Measurements from ENCODE around the gene GPRC5D. TPM values are rescaled to one million over a fixed set of nuclear protein-coding genes. Genes with fewer than 3 reads are reported as not detected.

GPRC5D gene
- polyA plus RNA-seq, 1 of the 3 experiments (the other 2 are of a cell fraction), result not detected

DNA sequence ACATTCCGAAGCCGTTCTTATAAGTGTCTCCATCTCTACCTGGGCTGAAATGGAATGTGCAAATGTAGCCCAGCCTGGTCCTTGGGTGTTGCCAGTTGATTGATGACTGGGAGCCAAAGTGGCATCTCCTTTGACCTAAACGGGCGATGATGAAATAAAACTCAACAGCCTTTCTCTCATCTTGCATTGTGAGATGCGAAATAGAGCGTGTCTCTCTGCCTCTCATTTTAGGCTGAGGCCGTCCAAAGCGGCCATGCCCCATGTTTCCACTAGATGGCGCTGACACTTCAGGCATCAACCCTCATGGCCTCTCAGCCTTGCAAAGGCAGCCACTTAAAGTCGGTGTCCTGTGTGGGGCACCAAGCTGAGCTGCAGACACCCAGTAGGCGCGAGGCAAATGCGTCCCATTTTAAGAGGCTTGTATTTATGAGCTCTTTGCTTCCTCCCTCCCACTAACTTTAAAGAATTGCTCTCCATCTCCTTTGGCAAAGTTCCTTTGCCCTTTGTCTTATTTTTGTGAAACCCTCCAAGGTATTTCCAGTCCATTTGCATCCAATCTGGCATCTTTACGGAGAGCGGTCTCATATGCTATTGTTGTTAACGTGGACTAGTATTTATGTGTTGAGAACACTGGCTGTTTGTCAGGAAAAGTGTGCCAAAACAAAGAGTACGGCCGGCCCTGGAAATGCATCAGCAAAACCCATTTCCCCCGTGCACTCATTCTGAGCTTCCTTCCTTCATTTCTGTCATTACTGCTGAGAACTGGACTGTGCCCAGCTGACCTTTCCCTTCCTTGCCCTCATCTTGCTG, 35.6 kb downstream of the GPRC5D start:
- ChIA-PET CTCF (interaction anchor here (0.6 to 5.6 kb wide), 52 partner anchors 10 to 339 kb away, joined by 3 to 129 read pairs (median 4); partner anchors contain the start of gene GPRC5A), POLR2A (interaction anchor here (0.5 kb wide), 1 partner anchor 191 kb away, joined by 4 read pairs; no protein-coding TSS in a partner anchor)
- H3K36me3 ChIP-seq (replicated peaks in 1 of 2; ENCODE audit: control insufficient read depth in 1 of 2, insufficient read depth in 2 of 2, low read length in 1 of 2), result no peaks in the 10 kb centered on the region
- H3K27ac ChIP-seq (ENCODE audit: low read depth in 2 of 2, low read length in 1 of 2), result no peak overlapping the region
- H3K9ac ChIP-seq, result no peak overlapping the region
- no peaks in the 10 kb centered on the region for H4K20me1 ChIP-seq (ENCODE audit: insufficient read depth)
- WGBS (ENCODE audit: low lambda C conversion rate), result 41% methylated on average over 19 of the region's 19 CpGs
- peak; percentile 80 for DNase-seq
- peak overlapping the region in 1 of 2 experiments; percentile 25; a peak in 1 of 4 replicates for H3K4me3 ChIP-seq (ENCODE audit: low read depth in 2 of 2, low read length in 1 of 2)
- H3K4me2 ChIP-seq, result no peak overlapping the region
- H3F3A ChIP-seq (replicated peaks; ENCODE audit: insufficient read depth), result no peaks in the 10 kb centered on the region
- no peaks in the 10 kb centered on the region for H3K4me1 ChIP-seq (ENCODE audit: control insufficient read depth in 1 of 2, insufficient read depth in 2 of 2, low read depth in 1 of 2, low read length in 1 of 2)
- TF ChIP-seq EP300 (IDR thresholded peaks at IDR 0.05; ENCODE audit: borderline replicate concordance in 1 of 2, low read depth in 1 of 2, low read length in 1 of 2) (no peak), RAD21 (IDR thresholded peaks at IDR 0.05; ENCODE audit: low read length) (peak; percentile 99), ELF1 (IDR thresholded peaks at IDR 0.05) (no peak), FOSL2 (IDR thresholded peaks at IDR 0.05; ENCODE audit: borderline replicate concordance, low read depth) (no peak), RCOR1 (IDR thresholded peaks at IDR 0.05; ENCODE audit: low read length) (no peak; the same call in 1 of the 2 replicates), CHD2 (IDR thresholded peaks at IDR 0.05; ENCODE audit: low read length, partially characterized antibody) (no peak), SIN3A (IDR thresholded peaks at IDR 0.05; ENCODE audit: borderline replicate concordance, low read depth, low read length) (no peak), RFX5 (IDR thresholded peaks at IDR 0.05; ENCODE audit: low read length) (no peak), NFIC (IDR thresholded peaks at IDR 0.05; ENCODE audit: borderline replicate concordance) (no peak), TEAD4 (IDR thresholded peaks at IDR 0.05; ENCODE audit: borderline replicate concordance, insufficient read depth) (no peak), TCF12 (IDR thresholded peaks at IDR 0.05) (no peak), MXI1 (IDR thresholded peaks at IDR 0.05; ENCODE audit: low read depth, low read length) (no peak), EZH2phosphoT487 (IDR thresholded peaks at IDR 0.05; ENCODE audit: borderline replicate concordance, low read depth) (no peak), RXRA (IDR thresholded peaks at IDR 0.05; ENCODE audit: borderline replicate concordance, low read depth) (no peak), JUND (IDR thresholded peaks at IDR 0.05) (no peak), SMC3 (IDR thresholded peaks at IDR 0.05; ENCODE audit: low read depth, low read length) (peak; percentile 98), FOXM1 (IDR thresholded peaks at IDR 0.05; ENCODE audit: low read depth) (no peak)
- TF ChIP-seq, protein P1, sequence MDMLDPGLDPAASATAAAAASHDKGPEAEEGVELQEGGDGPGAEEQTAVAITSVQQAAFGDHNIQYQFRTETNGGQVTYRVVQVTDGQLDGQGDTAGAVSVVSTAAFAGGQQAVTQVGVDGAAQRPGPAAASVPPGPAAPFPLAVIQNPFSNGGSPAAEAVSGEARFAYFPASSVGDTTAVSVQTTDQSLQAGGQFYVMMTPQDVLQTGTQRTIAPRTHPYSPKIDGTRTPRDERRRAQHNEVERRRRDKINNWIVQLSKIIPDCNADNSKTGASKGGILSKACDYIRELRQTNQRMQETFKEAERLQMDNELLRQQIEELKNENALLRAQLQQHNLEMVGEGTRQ (IDR thresholded peaks at IDR 0.05; ENCODE audit: borderline replicate concordance, low read depth, low read length), result no peak
- TF ChIP-seq, protein P2, sequence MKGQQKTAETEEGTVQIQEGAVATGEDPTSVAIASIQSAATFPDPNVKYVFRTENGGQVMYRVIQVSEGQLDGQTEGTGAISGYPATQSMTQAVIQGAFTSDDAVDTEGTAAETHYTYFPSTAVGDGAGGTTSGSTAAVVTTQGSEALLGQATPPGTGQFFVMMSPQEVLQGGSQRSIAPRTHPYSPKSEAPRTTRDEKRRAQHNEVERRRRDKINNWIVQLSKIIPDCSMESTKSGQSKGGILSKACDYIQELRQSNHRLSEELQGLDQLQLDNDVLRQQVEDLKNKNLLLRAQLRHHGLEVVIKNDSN (IDR thresholded peaks at IDR 0.05; ENCODE audit: borderline replicate concordance, low read depth), result no peak
- TF ChIP-seq, protein P3, sequence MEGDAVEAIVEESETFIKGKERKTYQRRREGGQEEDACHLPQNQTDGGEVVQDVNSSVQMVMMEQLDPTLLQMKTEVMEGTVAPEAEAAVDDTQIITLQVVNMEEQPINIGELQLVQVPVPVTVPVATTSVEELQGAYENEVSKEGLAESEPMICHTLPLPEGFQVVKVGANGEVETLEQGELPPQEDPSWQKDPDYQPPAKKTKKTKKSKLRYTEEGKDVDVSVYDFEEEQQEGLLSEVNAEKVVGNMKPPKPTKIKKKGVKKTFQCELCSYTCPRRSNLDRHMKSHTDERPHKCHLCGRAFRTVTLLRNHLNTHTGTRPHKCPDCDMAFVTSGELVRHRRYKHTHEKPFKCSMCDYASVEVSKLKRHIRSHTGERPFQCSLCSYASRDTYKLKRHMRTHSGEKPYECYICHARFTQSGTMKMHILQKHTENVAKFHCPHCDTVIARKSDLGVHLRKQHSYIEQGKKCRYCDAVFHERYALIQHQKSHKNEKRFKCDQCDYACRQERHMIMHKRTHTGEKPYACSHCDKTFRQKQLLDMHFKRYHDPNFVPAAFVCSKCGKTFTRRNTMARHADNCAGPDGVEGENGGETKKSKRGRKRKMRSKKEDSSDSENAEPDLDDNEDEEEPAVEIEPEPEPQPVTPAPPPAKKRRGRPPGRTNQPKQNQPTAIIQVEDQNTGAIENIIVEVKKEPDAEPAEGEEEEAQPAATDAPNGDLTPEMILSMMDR (IDR thresholded peaks at IDR 0.05), result peak; percentile 97
- TF ChIP-seq, protein P4, sequence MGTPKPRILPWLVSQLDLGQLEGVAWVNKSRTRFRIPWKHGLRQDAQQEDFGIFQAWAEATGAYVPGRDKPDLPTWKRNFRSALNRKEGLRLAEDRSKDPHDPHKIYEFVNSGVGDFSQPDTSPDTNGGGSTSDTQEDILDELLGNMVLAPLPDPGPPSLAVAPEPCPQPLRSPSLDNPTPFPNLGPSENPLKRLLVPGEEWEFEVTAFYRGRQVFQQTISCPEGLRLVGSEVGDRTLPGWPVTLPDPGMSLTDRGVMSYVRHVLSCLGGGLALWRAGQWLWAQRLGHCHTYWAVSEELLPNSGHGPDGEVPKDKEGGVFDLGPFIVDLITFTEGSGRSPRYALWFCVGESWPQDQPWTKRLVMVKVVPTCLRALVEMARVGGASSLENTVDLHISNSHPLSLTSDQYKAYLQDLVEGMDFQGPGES (IDR thresholded peaks at IDR 0.05; ENCODE audit: low read depth, low read length), result no peak
- TF ChIP-seq, protein P5, sequence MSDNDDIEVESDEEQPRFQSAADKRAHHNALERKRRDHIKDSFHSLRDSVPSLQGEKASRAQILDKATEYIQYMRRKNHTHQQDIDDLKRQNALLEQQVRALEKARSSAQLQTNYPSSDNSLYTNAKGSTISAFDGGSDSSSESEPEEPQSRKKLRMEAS (IDR thresholded peaks at IDR 0.05; ENCODE audit: low read depth), result no peak
- no peaks in the 10 kb centered on the region for H3K27me3 ChIP-seq (ENCODE audit: insufficient read depth)
- H3K9me3 ChIP-seq, result no peaks in the 10 kb centered on the region
- no peaks in the 10 kb centered on the region for H3K9me2 ChIP-seq
- H3K79me2 ChIP-seq (ENCODE audit: insufficient read depth), result no peaks in the 10 kb centered on the region
- peak overlapping the region; percentile 2; the same call in 1 of the 2 replicates for H2AFZ ChIP-seq (ENCODE audit: low read depth)

All from SK-N-SH (cell line).